HCT116 (cell line): ENCODE data around the gene PXDN. TPM values are rescaled to one million over a fixed set of nuclear protein-coding genes. Genes with fewer than 3 reads are reported as not detected.

Source experiments
- ATAC-seq: fragments of 200-7000 bp; cut with Tn5 transposase; 2 replicates; pipeline ENCODE4 v1.9.1; 2020; ENCODE audit warnings: mild to moderate bottlenecking, moderate library complexity
- BruUV-seq: library from RNA; stranded (reverse); fragments of 400-500 nt; replicated peaks from 2 replicates; lab custom pipeline; 2021; lab: Mats Ljungman, UMichigan
- CTCF ChIA-PET: fragments of 300-600 bp; sonication (Branson Sonifier 250); formaldehyde crosslinking; loops from one replicate; lab custom pipeline; 2021; ENCODE audit warnings: antibody characterized with exemption; lab: Charles Lee
- POLR2A ChIA-PET: fragments of 300-600, 350-600 bp; sonication (Branson Sonifier 250); formaldehyde crosslinking; loops from one replicate; lab custom pipeline; 2021; ENCODE audit warnings: antibody characterized with exemption; lab: Charles Lee
- RAD21 ChIA-PET, 2 experiments: fragments of 300-600 bp; sonication (Branson Sonifier 250); formaldehyde crosslinking; loops; one replicate each; lab custom pipeline; 2023; ENCODE audit warnings: low total read pairs in 2 of 2; ENCODE audit not compliant: uncharacterized antibody in 2 of 2, unreplicated experiment in 2 of 2, low non-redundant PET in 1 of 2; lab: Charles Lee
- DNase-seq: peaks from one replicate; pipeline ENCODE4 v3.0.0-alpha.2; 2010; ENCODE audit warnings: low read depth, low spot score
- H2AFZ ChIP-seq: fragments of 200-600 bp; shearing (Covaris generic), sonication (generic); 2 replicates; pipeline ENCODE4 v1.6.1; 2017; ENCODE audit warnings: low read depth, mixed run types, mixed read lengths, antibody characterized with exemption, low read length; ENCODE audit not compliant: poor library complexity, severe bottlenecking
- H3K27ac ChIP-seq: 2 replicates; pipeline ENCODE4 v1.5.1; 2012; ENCODE audit warnings: low read depth, low read length
- H3K27me3 ChIP-seq: fragments of 200-600 bp; sonication (generic); 2 replicates; pipeline ENCODE4 v1.6.1; 2016; ENCODE audit warnings: mixed run types, low read length, mixed read lengths; ENCODE audit not compliant: insufficient read depth
- H3K36me3 ChIP-seq, 2 experiments: fragments of 200-500 bp in 1 of 2; fragments of 200-600 bp in 1 of 2; sonication (Bioruptor generic) in 1 of 2; sonication (generic) in 1 of 2; 2 replicates each; pipeline versions ENCODE4 v1.5.1 to v1.6.1; 2014 to 2016; ENCODE audit warnings: low read length in 2 of 2, inconsistent platforms in 1 of 2, mixed read lengths in 1 of 2, mixed run types in 1 of 2; ENCODE audit not compliant: insufficient read depth in 2 of 2, control insufficient read depth in 1 of 2
- H3K4me1 ChIP-seq, 2 experiments: fragments of 200-600 bp in 1 of 2; sonication (generic) in 1 of 2; 2 replicates each; pipeline versions ENCODE4 v1.5.1 to v1.6.1; 2012 to 2017; ENCODE audit warnings: low read length in 2 of 2, inconsistent platforms in 1 of 2, mild to moderate bottlenecking in 1 of 2, mixed read lengths in 1 of 2, mixed run types in 1 of 2, moderate library complexity in 1 of 2; ENCODE audit not compliant: insufficient read depth in 2 of 2, control insufficient read depth in 1 of 2
- H3K4me2 ChIP-seq: fragments of 200-600 bp; sonication (generic); 2 replicates; pipeline ENCODE4 v1.6.1; 2017; ENCODE audit warnings: mixed run types, low read length, mixed read lengths
- H3K4me3 ChIP-seq, 2 experiments: fragments of 200-600 bp in 1 of 2; sonication (generic) in 1 of 2; replicated peaks in 1 of 2; 2 replicates each; pipeline ENCODE4 v1.5.1; 2011 to 2016; ENCODE audit warnings: low read length in 2 of 2, control low read depth in 1 of 2, low read depth in 1 of 2, mild to moderate bottlenecking in 1 of 2, mixed read lengths in 1 of 2, mixed run types in 1 of 2
- H3K79me2 ChIP-seq: fragments of 200-600 bp; sonication (generic); 2 replicates; pipeline ENCODE4 v1.6.1; 2017; ENCODE audit warnings: mild to moderate bottlenecking, mixed run types, low read length, moderate library complexity, mixed read lengths; ENCODE audit not compliant: insufficient read depth
- H3K9ac ChIP-seq: fragments of 200-600 bp; sonication (generic); 2 replicates; pipeline ENCODE4 v1.6.1; 2016; ENCODE audit warnings: low read length, mixed read lengths
- H3K9me2 ChIP-seq: fragments of 200-600 bp; sonication (generic), shearing (Covaris generic); 2 replicates; pipeline ENCODE4 v1.6.1; 2017; ENCODE audit warnings: mixed run types, mild to moderate bottlenecking, moderate library complexity; ENCODE audit not compliant: insufficient read depth
- H3K9me3 ChIP-seq, 2 experiments: fragments of 200-500 bp in 1 of 2; fragments of 200-600 bp in 1 of 2; sonication (Bioruptor generic) in 1 of 2; sonication (generic) in 1 of 2; 2 replicates each; pipeline ENCODE4 v1.6.1; 2014 to 2017; ENCODE audit warnings: low read length in 2 of 2, mixed read lengths in 2 of 2, inconsistent platforms in 1 of 2, low read depth in 1 of 2, mild to moderate bottlenecking in 1 of 2, mixed run types in 1 of 2, moderate library complexity in 1 of 2; ENCODE audit not compliant: control insufficient read depth in 1 of 2, insufficient read depth in 1 of 2
- H4K20me1 ChIP-seq: fragments of 200-600 bp; sonication (generic), shearing (Covaris generic); 2 replicates; pipeline ENCODE4 v1.6.1; 2017; ENCODE audit warnings: mixed run types, mild to moderate bottlenecking, moderate library complexity; ENCODE audit not compliant: insufficient read depth
- ATF3 ChIP-seq: IDR thresholded peaks from 2 replicates; pipeline ENCODE4 v1.6.1; 2012
- CBX3 ChIP-seq: IDR thresholded peaks from 2 replicates; pipeline ENCODE4 v1.6.1; 2012; ENCODE audit warnings: low read depth
- CTCF ChIP-seq, 3 experiments: fragments of 200-600 bp in 1 of 3; sonication (generic) in 1 of 3; IDR thresholded peaks in 2 of 3; conservative IDR thresholded peaks in 1 of 3; 2 replicates each; pipeline ENCODE4 v1.5.1; 2012 to 2017; ENCODE audit warnings: low read depth in 2 of 3, low read length in 2 of 3, antibody characterized with exemption in 1 of 3, borderline replicate concordance in 1 of 3, control low read depth in 1 of 3, mild to moderate bottlenecking in 1 of 3, mixed read lengths in 1 of 3, mixed run types in 1 of 3, moderate library complexity in 1 of 3; ENCODE audit not compliant: insufficient read depth in 1 of 3
- ELF1 ChIP-seq: IDR thresholded peaks from 2 replicates; pipeline ENCODE4 v1.6.1; 2012; ENCODE audit warnings: low read depth, borderline replicate concordance
- EZH2 ChIP-seq: fragments of 200-600 bp; sonication (generic); IDR thresholded peaks from 2 replicates; pipeline ENCODE4 v1.6.1; 2017; ENCODE audit warnings: antibody characterized with exemption, mixed run types
- EZH2phosphoT487 ChIP-seq: fragments of 200-600 bp; IDR thresholded peaks from 2 replicates; pipeline ENCODE4 v1.6.1; 2018; ENCODE audit warnings: antibody characterized with exemption, borderline replicate concordance
- FOSL1 ChIP-seq: IDR thresholded peaks from 2 replicates; pipeline ENCODE4 v1.6.1; 2012; ENCODE audit warnings: low read depth
- POLR2A ChIP-seq: IDR thresholded peaks from 2 replicates; pipeline ENCODE4 v1.7.0; 2011; ENCODE audit warnings: borderline replicate concordance; ENCODE audit not compliant: insufficient read depth, insufficient read length; ENCODE audit errors: extremely low read depth
- POLR2AphosphoS5 ChIP-seq: IDR thresholded peaks from 2 replicates; pipeline ENCODE4 v1.6.1; 2011; ENCODE audit warnings: mild to moderate bottlenecking, low read depth, low read length, moderate library complexity
- RAD21 ChIP-seq: IDR thresholded peaks from 2 replicates; pipeline ENCODE4 v1.6.1; 2012; ENCODE audit warnings: low read depth, mild to moderate bottlenecking
- SIN3A ChIP-seq: IDR thresholded peaks from 2 replicates; pipeline ENCODE4 v1.6.1; 2012; ENCODE audit warnings: low read depth
- SP1 ChIP-seq: IDR thresholded peaks from 2 replicates; pipeline ENCODE4 v1.6.1; 2012; ENCODE audit warnings: low read depth
- SRF ChIP-seq: IDR thresholded peaks from 2 replicates; pipeline ENCODE4 v1.6.1; 2012; ENCODE audit warnings: low read depth
- TCF7L2 ChIP-seq: IDR thresholded peaks from 2 replicates; pipeline ENCODE4 v1.7.0; 2011; ENCODE audit warnings: borderline replicate concordance, inconsistent platforms; ENCODE audit not compliant: insufficient read depth, insufficient read length; ENCODE audit errors: extremely low read depth
- ZBTB33 ChIP-seq: IDR thresholded peaks from 2 replicates; pipeline ENCODE4 v1.6.1; 2011; ENCODE audit warnings: mild to moderate bottlenecking, low read length, moderate library complexity; ENCODE audit not compliant: insufficient replicate concordance; ENCODE audit errors: extremely low read depth
- ZFX ChIP-seq: fragments of 450-650 bp; IDR thresholded peaks from 2 replicates; pipeline ENCODE4 v1.6.1; 2017
- ZNF274 ChIP-seq: fragments of 200-500 bp; sonication (Bioruptor generic); IDR thresholded peaks from 2 replicates; pipeline ENCODE4 v1.6.1; 2014; ENCODE audit warnings: mild to moderate bottlenecking, low read depth, low read length, inconsistent platforms
- intact Hi-C: fragments of 100-400 bp; cut with micrococcal nuclease; formaldehyde crosslinking; loops from 2 replicates; pipeline ENCODE4 v1.10.0; 2022
- total RNA-seq: library from RNA; stranded (reverse); gene quantifications from one replicate; pipeline ENCODE4 v1.2.1, GENCODE V29; 2021; ENCODE audit not compliant: unreplicated experiment
- TF ChIP-seq, protein P1 (sequence below): IDR thresholded peaks from 2 replicates; pipeline ENCODE4 v1.6.1; 2012
- TF ChIP-seq, protein P2 (sequence below): IDR thresholded peaks from 2 replicates; pipeline ENCODE4 v1.6.1; 2012; ENCODE audit warnings: low read depth

PXDN gene
- total RNA-seq, 1 experiment from 2014 or later: 10.7 TPM

- TF ChIP-seq CBX3 (no peak), POLR2A (no peak), CTCF (IDR thresholded peaks at IDR 0.05 in 2 of 3, conservative IDR thresholded peaks at IDR 0.05 in 1 of 3; ENCODE audit: borderline replicate concordance in 1 of 3, insufficient read depth in 1 of 3, low read depth in 2 of 3, low read length in 2 of 3) (no peak), ZNF274 (no peak), ELF1 (no peak), SIN3A (no peak), SP1 (no peak), EZH2phosphoT487 (no peak), FOSL1 (no peak), ATF3 (no peak), POLR2AphosphoS5 (no peak), EZH2 (no peak), ZFX (no peak), SRF (no peak), TCF7L2 (no peak), RAD21 (no peak), ZBTB33 (no peak)
- TF ChIP-seq, protein P1, sequence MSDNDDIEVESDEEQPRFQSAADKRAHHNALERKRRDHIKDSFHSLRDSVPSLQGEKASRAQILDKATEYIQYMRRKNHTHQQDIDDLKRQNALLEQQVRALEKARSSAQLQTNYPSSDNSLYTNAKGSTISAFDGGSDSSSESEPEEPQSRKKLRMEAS: no peak
- TF ChIP-seq, protein P2, sequence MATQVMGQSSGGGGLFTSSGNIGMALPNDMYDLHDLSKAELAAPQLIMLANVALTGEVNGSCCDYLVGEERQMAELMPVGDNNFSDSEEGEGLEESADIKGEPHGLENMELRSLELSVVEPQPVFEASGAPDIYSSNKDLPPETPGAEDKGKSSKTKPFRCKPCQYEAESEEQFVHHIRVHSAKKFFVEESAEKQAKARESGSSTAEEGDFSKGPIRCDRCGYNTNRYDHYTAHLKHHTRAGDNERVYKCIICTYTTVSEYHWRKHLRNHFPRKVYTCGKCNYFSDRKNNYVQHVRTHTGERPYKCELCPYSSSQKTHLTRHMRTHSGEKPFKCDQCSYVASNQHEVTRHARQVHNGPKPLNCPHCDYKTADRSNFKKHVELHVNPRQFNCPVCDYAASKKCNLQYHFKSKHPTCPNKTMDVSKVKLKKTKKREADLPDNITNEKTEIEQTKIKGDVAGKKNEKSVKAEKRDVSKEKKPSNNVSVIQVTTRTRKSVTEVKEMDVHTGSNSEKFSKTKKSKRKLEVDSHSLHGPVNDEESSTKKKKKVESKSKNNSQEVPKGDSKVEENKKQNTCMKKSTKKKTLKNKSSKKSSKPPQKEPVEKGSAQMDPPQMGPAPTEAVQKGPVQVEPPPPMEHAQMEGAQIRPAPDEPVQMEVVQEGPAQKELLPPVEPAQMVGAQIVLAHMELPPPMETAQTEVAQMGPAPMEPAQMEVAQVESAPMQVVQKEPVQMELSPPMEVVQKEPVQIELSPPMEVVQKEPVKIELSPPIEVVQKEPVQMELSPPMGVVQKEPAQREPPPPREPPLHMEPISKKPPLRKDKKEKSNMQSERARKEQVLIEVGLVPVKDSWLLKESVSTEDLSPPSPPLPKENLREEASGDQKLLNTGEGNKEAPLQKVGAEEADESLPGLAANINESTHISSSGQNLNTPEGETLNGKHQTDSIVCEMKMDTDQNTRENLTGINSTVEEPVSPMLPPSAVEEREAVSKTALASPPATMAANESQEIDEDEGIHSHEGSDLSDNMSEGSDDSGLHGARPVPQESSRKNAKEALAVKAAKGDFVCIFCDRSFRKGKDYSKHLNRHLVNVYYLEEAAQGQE: no peak
- TF ChIP-seq, all 23 proteins: peak for 0
- H3K36me3 ChIP-seq: no peaks in the 10 kb centered on the region
- CTCF ChIA-PET: no interaction called here
Measured at GRCh38 chr2:1639086-1639858, 105.0 kb downstream of the PXDN start.

More at GRCh38 chr2:1639086-1639858, 105.0 kb downstream of the PXDN start:
- Histone ChIP-seq H3K9ac (no peak overlapping the region), H3K4me3 (no peak overlapping the region), H3K9me3 (no peaks in the 10 kb centered on the region), H3K4me1 (no peaks in the 10 kb centered on the region; a peak in 1 of 4 replicates), H3K79me2 (no peaks in the 10 kb centered on the region), H2AFZ (no peak overlapping the region), H3K27ac (no peak overlapping the region), H4K20me1 (no peaks in the 10 kb centered on the region), H3K27me3 (no peaks in the 10 kb centered on the region), H3K9me2 (no peaks in the 10 kb centered on the region), H3K4me2 (no peak overlapping the region)
- intact Hi-C loops: no loop called here
- BruUV-seq: no TSS peak
- ATAC-seq (no peak), DNase-seq (no peak)
- RAD21 ChIA-PET: no interaction called here
- POLR2A ChIA-PET: no interaction called here
